Fibroblast of the aortic adventitia (primary cell): ENCODE results near the gene NDOR1. TPM values are rescaled to one million over a fixed set of nuclear protein-coding genes. Genes with fewer than 3 reads are reported as not detected.

Source experiments
- DNase-seq: peaks from one replicate; pipeline ENCODE4 v3.0.0-alpha.2; 2010; ENCODE audit warnings: low read depth
- H3K4me3 ChIP-seq: 2 replicates; pipeline ENCODE4 v1.5.1; 2011; ENCODE audit warnings: low read depth, mild to moderate bottlenecking, control low read depth, low read length, moderate library complexity
- total RNA-seq: library from RNA; depleted of rRNA; stranded (reverse); fragments of >200 nt; gene quantifications from 2 replicates; pipeline ENCODE4 v1.2.3, GENCODE V29; 2012; ENCODE audit warnings: low replicate concordance
- TF ChIP-seq, protein P1 (sequence below): IDR thresholded peaks from 2 replicates; pipeline ENCODE4 v1.5.1; 2011; ENCODE audit warnings: mild to moderate bottlenecking, low read length, control low read depth, inconsistent platforms; ENCODE audit not compliant: insufficient read depth

The NDOR1 gene
- total RNA-seq, 1 donor: 8.6 TPM

DNA sequence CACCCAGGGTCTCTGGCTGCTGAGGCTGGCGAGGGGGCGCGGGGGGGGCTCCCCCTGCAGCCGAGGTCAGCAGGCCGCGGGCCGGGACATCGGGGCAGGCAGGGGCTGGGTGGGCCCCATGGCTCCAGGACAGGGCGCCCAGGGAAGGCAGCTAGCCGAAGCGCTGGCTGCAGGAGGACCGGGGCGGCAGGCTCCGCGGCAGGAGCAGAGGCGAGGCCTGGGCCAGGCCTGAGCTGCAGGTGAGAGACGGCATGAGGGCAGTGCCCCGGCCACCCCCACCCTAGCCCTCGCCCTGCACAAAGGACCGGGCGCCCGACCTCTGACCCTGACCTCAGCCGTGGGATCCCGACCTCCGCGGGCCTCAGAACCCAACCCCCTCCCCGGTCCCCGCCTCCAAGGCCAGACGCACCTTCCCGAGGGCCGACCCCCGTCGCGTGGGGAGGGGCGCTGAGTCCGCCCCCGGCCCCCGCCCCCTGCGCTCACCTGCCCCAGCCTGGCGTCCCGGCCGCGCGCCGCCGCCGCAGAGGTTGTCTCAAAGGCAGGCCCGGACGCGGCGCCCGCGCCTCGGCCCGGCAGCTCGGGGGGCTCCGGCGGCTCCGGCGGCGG is 16.1 kb downstream of the NDOR1 start:
- peak overlapping the region; percentile 14 for H3K4me3 ChIP-seq
- TF ChIP-seq, protein P1, sequence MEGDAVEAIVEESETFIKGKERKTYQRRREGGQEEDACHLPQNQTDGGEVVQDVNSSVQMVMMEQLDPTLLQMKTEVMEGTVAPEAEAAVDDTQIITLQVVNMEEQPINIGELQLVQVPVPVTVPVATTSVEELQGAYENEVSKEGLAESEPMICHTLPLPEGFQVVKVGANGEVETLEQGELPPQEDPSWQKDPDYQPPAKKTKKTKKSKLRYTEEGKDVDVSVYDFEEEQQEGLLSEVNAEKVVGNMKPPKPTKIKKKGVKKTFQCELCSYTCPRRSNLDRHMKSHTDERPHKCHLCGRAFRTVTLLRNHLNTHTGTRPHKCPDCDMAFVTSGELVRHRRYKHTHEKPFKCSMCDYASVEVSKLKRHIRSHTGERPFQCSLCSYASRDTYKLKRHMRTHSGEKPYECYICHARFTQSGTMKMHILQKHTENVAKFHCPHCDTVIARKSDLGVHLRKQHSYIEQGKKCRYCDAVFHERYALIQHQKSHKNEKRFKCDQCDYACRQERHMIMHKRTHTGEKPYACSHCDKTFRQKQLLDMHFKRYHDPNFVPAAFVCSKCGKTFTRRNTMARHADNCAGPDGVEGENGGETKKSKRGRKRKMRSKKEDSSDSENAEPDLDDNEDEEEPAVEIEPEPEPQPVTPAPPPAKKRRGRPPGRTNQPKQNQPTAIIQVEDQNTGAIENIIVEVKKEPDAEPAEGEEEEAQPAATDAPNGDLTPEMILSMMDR: no peak
- DNase-seq: no peak

GRCh38 chr9:137222190-137223077 is 16.9 kb downstream of the NDOR1 start, which contains the start of gene RNF208:
Gene RNF208, minus strand, starts transcription at chr9:137222240. Its CDS starts 1,028 bp downstream, at chr9:137221212.
- H3K4me3 ChIP-seq: peak within 1 kb of the TSS; percentile 58
- TF ChIP-seq, protein P1: no peak
- no peak for DNase-seq

DNA sequence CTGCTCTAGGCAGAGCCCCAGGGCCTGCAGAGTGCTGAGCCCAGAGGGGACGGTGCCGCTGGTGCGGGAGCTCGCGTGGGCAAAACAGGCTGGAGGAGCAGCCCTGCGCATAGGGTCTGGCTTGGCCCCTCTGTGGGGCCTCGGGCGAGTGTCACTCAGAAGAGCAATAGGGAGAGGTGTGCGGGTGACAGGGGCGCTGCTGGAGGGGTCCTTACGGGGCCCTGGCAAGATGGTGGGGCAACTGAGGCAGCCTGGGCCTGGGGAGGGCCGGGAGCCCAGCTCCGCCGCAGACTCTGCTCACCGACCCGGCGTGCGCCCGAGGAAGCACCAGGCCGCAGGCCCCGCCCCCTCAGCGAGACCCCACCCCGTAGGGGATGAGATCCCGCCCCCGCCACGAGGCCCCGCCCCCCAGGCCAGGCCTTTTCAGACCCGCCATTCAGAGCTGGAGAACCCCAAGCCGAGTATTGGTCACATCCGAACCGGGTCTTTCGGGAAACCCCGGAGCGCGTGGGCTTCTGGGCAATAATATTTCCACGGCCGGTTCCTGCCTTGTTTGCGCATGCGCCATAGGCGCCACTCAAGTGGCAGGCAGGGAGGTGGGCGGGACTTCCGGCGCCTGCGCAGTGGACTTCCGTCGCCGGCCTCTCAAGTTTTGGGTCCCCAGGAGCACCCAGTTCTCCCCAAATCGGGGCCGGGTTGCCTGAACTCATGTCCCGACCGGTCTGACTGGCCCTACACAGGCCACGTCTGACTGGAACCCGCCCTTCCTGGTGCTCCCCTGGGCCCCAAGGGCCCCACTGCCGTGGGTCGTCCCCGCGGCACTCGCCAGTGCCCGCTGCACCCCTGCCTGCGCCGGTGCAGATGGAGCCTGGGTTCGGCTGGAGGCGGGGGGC is 17.8 kb downstream of the NDOR1 start:
- peak; percentile 99 for DNase-seq
- TF ChIP-seq, protein P1: no peak
- H3K4me3 ChIP-seq: peak overlapping the region; percentile 80

GRCh38 chr9:137224830-137225694 is 19.6 kb downstream of the NDOR1 start, which contains the start of gene CYSRT1:
Gene CYSRT1, plus strand, starts transcription at chr9:137225174. Its CDS starts 448 bp downstream, at chr9:137225622.
- H3K4me3 ChIP-seq: peak within 1 kb of the TSS; percentile 80
- TF ChIP-seq, protein P1: no peak
- no peak for DNase-seq

DNA sequence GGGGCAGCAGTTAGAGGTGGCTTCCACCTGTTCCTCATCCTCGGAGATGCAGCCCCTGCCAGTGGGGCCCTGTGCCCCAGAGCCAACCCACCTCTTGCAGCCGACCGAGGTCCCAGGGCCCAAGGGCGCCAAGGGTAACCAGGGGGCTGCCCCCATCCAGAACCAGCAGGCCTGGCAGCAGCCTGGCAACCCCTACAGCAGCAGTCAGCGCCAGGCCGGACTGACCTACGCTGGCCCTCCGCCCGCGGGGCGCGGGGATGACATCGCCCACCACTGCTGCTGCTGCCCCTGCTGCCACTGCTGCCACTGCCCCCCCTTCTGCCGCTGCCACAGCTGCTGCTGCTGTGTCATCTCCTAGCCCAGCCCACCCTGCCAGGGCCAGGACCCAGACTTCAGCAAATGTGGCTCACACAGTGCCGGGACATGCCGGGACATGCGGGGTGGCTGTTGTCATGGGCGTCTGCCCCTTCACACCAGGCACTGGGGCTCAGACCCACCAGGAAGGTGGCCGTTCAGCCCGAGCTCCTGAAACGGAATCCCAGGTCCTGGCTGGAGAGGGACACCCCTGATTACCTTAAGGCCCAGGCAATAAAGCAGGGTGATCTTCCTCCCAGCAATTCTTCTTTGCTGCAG is 20.3 kb downstream of the NDOR1 start:
- no peak for DNase-seq
- no peak overlapping the region for H3K4me3 ChIP-seq
- TF ChIP-seq, protein P1: no peak
